CD4-positive, alpha-beta T cell (primary cell): Measurements from ENCODE around the gene GPX4. TPM values are rescaled to one million over a fixed set of nuclear protein-coding genes. Genes with fewer than 3 reads are reported as not detected.

Experiments
- ATAC-seq: fragments of 200-7000 bp; cut with Tn5 transposase; one replicate; pipeline ENCODE4 v1.10.0; 2022; ENCODE audit warnings: mild to moderate bottlenecking; ENCODE audit not compliant: poor library complexity
- CTCF ChIA-PET: fragments of 350-600 bp; sonication (Branson Sonifier 250); formaldehyde crosslinking; loops from one replicate; lab custom pipeline; 2021; ENCODE audit warnings: antibody characterized with exemption, inconsistent platforms; lab: Charles Lee
- POLR2A ChIA-PET: fragments of 350-600 bp; sonication (Branson Sonifier 250); formaldehyde crosslinking; loops from one replicate; lab custom pipeline; 2021; ENCODE audit warnings: antibody characterized with exemption, inconsistent platforms; lab: Charles Lee
- DNase-seq, 14 experiments: peaks; one replicate each; pipeline ENCODE4 v3.0.0-alpha.2; 2013 to 2020; ENCODE audit warnings: mixed read lengths in 2 of 14
- H3K27ac ChIP-seq, 2 donors: one replicate each; pipeline versions ENCODE4 v1.5.1 to v1.7.0; 2013; ENCODE audit warnings: low read length in 2 of 2, low read depth in 1 of 2, mild to moderate bottlenecking in 1 of 2
- H3K27me3 ChIP-seq, 2 experiments: 1 replicate in 1 of 2; 2 replicates in 1 of 2; pipeline versions ENCODE4 v1.6.1 to v1.7.0; 2013; ENCODE audit warnings: low read length in 2 of 2, control low read depth in 1 of 2, mild to moderate bottlenecking in 1 of 2, moderate library complexity in 1 of 2; ENCODE audit not compliant: insufficient read depth in 2 of 2, control insufficient read depth in 1 of 2
- H3K36me3 ChIP-seq: one replicate; pipeline ENCODE4 v1.6.1; 2013; ENCODE audit warnings: low read length, control low read depth; ENCODE audit not compliant: insufficient read depth
- H3K4me1 ChIP-seq: one replicate; pipeline ENCODE4 v1.6.1; 2013; ENCODE audit warnings: low read length, control low read depth; ENCODE audit not compliant: insufficient read depth
- H3K4me3 ChIP-seq: one replicate; pipeline ENCODE4 v1.5.1; 2013; ENCODE audit warnings: mild to moderate bottlenecking, low read length, moderate library complexity
- H3K9me3 ChIP-seq, 2 experiments: 1 replicate in 1 of 2; 2 replicates in 1 of 2; pipeline versions ENCODE4 v1.6.1 to v1.7.0; 2013; ENCODE audit warnings: low read length in 2 of 2, mild to moderate bottlenecking in 2 of 2, control low read depth in 1 of 2, moderate library complexity in 1 of 2; ENCODE audit not compliant: control insufficient read depth in 1 of 2, insufficient read depth in 1 of 2
- H3K27ac Mint-ChIP-seq: one replicate; pipeline ENCODE4 v1.8.0; 2020; ENCODE audit warnings: mixed read lengths
- H3K27me3 Mint-ChIP-seq: one replicate; pipeline ENCODE4 v1.8.0; 2021; ENCODE audit warnings: mixed read lengths
- H3K36me3 Mint-ChIP-seq: one replicate; pipeline ENCODE4 v1.8.0; 2021; ENCODE audit warnings: low read depth, mixed read lengths
- H3K4me1 Mint-ChIP-seq: one replicate; pipeline ENCODE4 v1.8.0; 2021; ENCODE audit warnings: low read depth, mixed read lengths
- H3K4me3 Mint-ChIP-seq: one replicate; pipeline ENCODE4 v1.8.0; 2020; ENCODE audit warnings: mild to moderate bottlenecking, mixed read lengths
- H3K9me3 Mint-ChIP-seq: one replicate; pipeline ENCODE4 v1.8.0; 2020; ENCODE audit warnings: mixed read lengths
- CTCF ChIP-seq: fragments of 200-600 bp; IDR thresholded peaks from one replicate; pipeline ENCODE4 v1.8.0; 2022; ENCODE audit warnings: antibody characterized with exemption, mild to moderate bottlenecking
- intact Hi-C, 2 experiments: fragments of 100-400 bp; cut with DNase I in 1 of 2; cut with micrococcal nuclease in 1 of 2; formaldehyde crosslinking; loops; one replicate each; pipeline versions ENCODE4 v1.15.1 to v1.9.0; 2023 to 2025; cut with DNase I, micrococcal nuclease
- polyA plus RNA-seq, 2 donors: library from polyadenylated mRNA; unstranded; fragments of 120-200 nt; gene quantifications; one replicate each; pipeline ENCODE4 v1.2.1, GENCODE V29; 2013
- total RNA-seq, 174 experiments: library from RNA in 2 of 174; stranded (reverse) in 2 of 174; gene quantifications; one replicate each; pipeline ENCODE4 v1.2.3 and lab custom pipeline; 2021 to 2026

GPX4 gene
- 100 to 1,000 TPM; 174 to 175 TPM for total RNA-seq
- 197 TPM for polyA plus RNA-seq (2013, experiment 1 of 2)
- 166 TPM for polyA plus RNA-seq (2013, experiment 2 of 2)
- total RNA-seq (lab: John Stamatoyannopoulos, UW): 57.9 to 182 (median 107) reads per million in 172 experiments

- H3K4me1 ChIP-seq: peaks cover 62% of the 10 kb centered on the region
- no peaks in the 10 kb centered on the region for H3K9me3 ChIP-seq
- peak; percentile 97 to 100 (median 98) for DNase-seq
- H3K4me3 Mint-ChIP-seq: peak within 1 kb of the TSS; percentile 89
- peak within 1 kb of the TSS; percentile 95 for H3K27ac Mint-ChIP-seq
- ATAC-seq: peak; percentile 89
- H3K27me3 Mint-ChIP-seq: no peaks in the 10 kb centered on the region
- intact Hi-C loops: loop anchor here (1.0 to 10.0 kb wide), 3 partner anchors 9 to 309 kb away; partner anchors contain the start of genes ARHGAP45 (in 2 of the 2), POLR2E (in 1 of the 2) and PTBP1 (in 1 of the 2)
- H3K27ac ChIP-seq: peak within 1 kb of the TSS; percentile 69 to 96
- H3K4me1 Mint-ChIP-seq: peaks cover 31% of the 10 kb centered on the region
- no peak for TF ChIP-seq CTCF
- CTCF ChIA-PET: interaction anchor here (0.8 to 2.4 kb wide), 4 partner anchors 10 to 91 kb away, joined by 3 to 10 read pairs (median 6); no protein-coding TSS in a partner anchor
- no peaks in the 10 kb centered on the region for H3K27me3 ChIP-seq
- H3K4me3 ChIP-seq: peak within 1 kb of the TSS; percentile 76
- no peaks in the 10 kb centered on the region for H3K9me3 Mint-ChIP-seq
- POLR2A ChIA-PET: interaction anchor here (0.7 to 7.4 kb wide), 14 partner anchors 10 to 307 kb away, joined by 3 to 74 read pairs (median 5); partner anchors contain the start of genes ARHGAP45, CIRBP, PTBP1 and SBNO2
- peaks cover 18% of the 10 kb centered on the region for H3K36me3 Mint-ChIP-seq
- H3K36me3 ChIP-seq: peaks cover 23% of the 10 kb centered on the region
Measured at GRCh38 chr19:1103708-1104310, at the start of gene GPX4. TSS of gene GPX4 (plus strand) at chr19:1103994. CDS start at chr19:1104044, 50 bp downstream.

GRCh38 chr19:1054102-1055027 lies 49.4 kb upstream of the GPX4 start:
- TF ChIP-seq CTCF: no peak
- no peak overlapping the region for H3K4me3 Mint-ChIP-seq
- peaks cover 66% of the 10 kb centered on the region for H3K36me3 Mint-ChIP-seq
- no peaks in the 10 kb centered on the region for H3K27me3 Mint-ChIP-seq
- intact Hi-C loops: no loop called here
- H3K9me3 ChIP-seq: peaks cover 6 to 17% of the 10 kb centered on the region in 2 experiments
- no peaks in the 10 kb centered on the region for H3K27me3 ChIP-seq
- peaks cover 34% of the 10 kb centered on the region for H3K4me1 ChIP-seq
- no peak overlapping the region for H3K4me3 ChIP-seq
- no peak overlapping the region for H3K27ac ChIP-seq
- H3K27ac Mint-ChIP-seq: no peak overlapping the region
- POLR2A ChIA-PET: interaction anchor here (0.6 to 6.1 kb wide), 6 partner anchors 13 to 192 kb away, joined by 3 to 48 read pairs (median 4); partner anchors contain the start of gene ARHGAP45
- DNase-seq: no peak
- peaks cover 37% of the 10 kb centered on the region for H3K36me3 ChIP-seq
- no peak for ATAC-seq
- peaks cover 32% of the 10 kb centered on the region for H3K4me1 Mint-ChIP-seq
- H3K9me3 Mint-ChIP-seq: no peaks in the 10 kb centered on the region
- CTCF ChIA-PET: interaction anchor here (0.7 to 1.6 kb wide), 2 partner anchors 10 to 202 kb away, joined by 4 to 6 read pairs; no protein-coding TSS in a partner anchor

- Histone ChIP-seq H3K27ac (no peak overlapping the region), H3K27me3 (no peaks in the 10 kb centered on the region), H3K36me3 (peaks cover 37% of the 10 kb centered on the region), H3K9me3 (peaks cover 6 to 17% of the 10 kb centered on the region in 2 experiments), H3K4me1 (peaks cover 34% of the 10 kb centered on the region), H3K4me3 (no peak overlapping the region)
- no peak overlapping the region for H3K4me3 Mint-ChIP-seq
- POLR2A ChIA-PET: interaction anchor here (1.7 to 6.1 kb wide), 3 partner anchors 12 to 31 kb away, joined by 6 to 48 read pairs (median 10); partner anchors contain the start of gene ARHGAP45
- no peak overlapping the region for H3K27ac Mint-ChIP-seq
- TF ChIP-seq CTCF: no peak
- H3K36me3 Mint-ChIP-seq: peaks cover 72% of the 10 kb centered on the region
- no peaks in the 10 kb centered on the region for H3K9me3 Mint-ChIP-seq
- DNase-seq: no peak
- intact Hi-C loops: no loop called here
- CTCF ChIA-PET: interaction anchor here (0.7 to 1.6 kb wide), 2 partner anchors 10 to 202 kb away, joined by 4 to 6 read pairs; no protein-coding TSS in a partner anchor
- peaks cover 32% of the 10 kb centered on the region for H3K4me1 Mint-ChIP-seq
- H3K27me3 Mint-ChIP-seq: no peaks in the 10 kb centered on the region
- ATAC-seq: no peak
Measured at GRCh38 chr19:1055028-1055425, 48.8 kb upstream of the GPX4 start.
